ENCODE results near the gene MKKS.

The MKKS gene

DNA sequence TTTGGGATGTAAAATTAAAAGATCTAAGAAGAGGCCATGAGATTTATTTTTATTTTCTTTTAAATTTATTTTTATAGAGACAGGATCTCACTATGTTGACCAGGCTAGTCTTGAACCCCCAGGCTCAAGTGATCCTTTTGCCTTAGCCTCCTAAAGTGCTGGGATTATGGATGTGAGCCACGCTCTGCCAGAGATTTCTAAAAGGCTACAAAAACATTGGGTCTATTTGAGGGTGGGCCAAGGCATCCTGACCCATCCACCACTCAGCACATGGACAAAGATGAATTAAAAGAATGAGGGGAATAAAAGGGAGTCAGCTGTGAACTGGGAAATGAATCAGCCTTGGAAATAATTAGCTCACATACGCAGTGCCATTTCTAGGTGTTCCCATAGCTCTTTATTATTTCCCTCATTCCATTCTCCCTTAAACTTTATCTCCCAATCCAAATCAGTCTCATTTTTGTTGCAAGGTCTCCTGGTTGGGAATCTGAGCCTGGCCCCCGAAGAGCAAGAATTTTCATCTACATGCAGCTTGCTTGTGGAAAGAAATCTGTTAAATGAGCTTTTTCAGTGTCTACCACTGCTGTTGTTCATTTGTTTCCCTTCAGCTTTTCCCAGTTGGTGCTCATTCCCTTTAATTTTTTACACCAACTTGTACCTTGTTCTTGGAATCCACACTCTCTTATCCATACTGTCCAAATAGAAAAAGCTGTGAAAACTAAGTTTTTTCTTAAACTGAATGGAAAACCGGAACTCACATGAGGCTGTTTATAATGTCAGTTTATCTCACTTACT lies 66.9 kb downstream of the MKKS start:
- Histone ChIP-seq H3K9me3 (ENCODE audit: severe bottlenecking) (no peaks in the 10 kb centered on the region), H3K4me3 (ENCODE audit: severe bottlenecking) (no peak overlapping the region), H3K4me1 (ENCODE audit: insufficient read depth, poor library complexity, severe bottlenecking) (peaks cover 11% of the 10 kb centered on the region), H3K27ac (ENCODE audit: poor library complexity, severe bottlenecking) (no peak overlapping the region), H3K36me3 (ENCODE audit: low read depth) (no peaks in the 10 kb centered on the region), H3K27me3 (ENCODE audit: insufficient read depth, poor library complexity, severe bottlenecking) (no peaks in the 10 kb centered on the region)
- DNase-seq (ENCODE audit: low spot score) (no peak), ATAC-seq (ENCODE audit: low read depth) (no peak)
- TF ChIP-seq, protein P1, sequence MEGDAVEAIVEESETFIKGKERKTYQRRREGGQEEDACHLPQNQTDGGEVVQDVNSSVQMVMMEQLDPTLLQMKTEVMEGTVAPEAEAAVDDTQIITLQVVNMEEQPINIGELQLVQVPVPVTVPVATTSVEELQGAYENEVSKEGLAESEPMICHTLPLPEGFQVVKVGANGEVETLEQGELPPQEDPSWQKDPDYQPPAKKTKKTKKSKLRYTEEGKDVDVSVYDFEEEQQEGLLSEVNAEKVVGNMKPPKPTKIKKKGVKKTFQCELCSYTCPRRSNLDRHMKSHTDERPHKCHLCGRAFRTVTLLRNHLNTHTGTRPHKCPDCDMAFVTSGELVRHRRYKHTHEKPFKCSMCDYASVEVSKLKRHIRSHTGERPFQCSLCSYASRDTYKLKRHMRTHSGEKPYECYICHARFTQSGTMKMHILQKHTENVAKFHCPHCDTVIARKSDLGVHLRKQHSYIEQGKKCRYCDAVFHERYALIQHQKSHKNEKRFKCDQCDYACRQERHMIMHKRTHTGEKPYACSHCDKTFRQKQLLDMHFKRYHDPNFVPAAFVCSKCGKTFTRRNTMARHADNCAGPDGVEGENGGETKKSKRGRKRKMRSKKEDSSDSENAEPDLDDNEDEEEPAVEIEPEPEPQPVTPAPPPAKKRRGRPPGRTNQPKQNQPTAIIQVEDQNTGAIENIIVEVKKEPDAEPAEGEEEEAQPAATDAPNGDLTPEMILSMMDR (IDR thresholded peaks at IDR 0.05; ENCODE audit: poor library complexity, severe bottlenecking) = no peak

DNA sequence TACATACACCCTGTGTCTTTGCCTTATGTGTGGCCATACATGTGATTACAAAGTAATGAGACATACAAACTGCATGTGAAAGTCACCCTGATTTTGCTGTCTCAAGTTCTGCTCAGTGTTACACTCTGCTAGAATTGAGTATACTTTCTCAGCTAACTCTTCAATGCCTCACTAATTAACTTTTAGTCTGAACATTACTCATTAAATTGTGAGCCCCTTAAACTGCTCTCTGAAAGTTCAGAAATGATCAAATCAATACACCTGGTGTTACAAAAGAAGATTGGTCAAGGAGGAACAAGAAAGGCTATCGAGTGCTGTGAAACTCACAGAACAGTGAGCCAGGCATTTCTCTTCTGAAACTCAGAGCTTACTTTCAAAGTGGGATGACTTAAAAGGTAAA lies 71.3 kb downstream of the MKKS start:
- H3K4me3 ChIP-seq (ENCODE audit: severe bottlenecking) = no peak overlapping the region
- DNase-seq (ENCODE audit: low spot score) = no peak
- no peaks in the 10 kb centered on the region for H3K36me3 ChIP-seq (ENCODE audit: low read depth)
- no peaks in the 10 kb centered on the region for H3K27me3 ChIP-seq (ENCODE audit: insufficient read depth, poor library complexity, severe bottlenecking)
- H3K4me1 ChIP-seq (ENCODE audit: insufficient read depth, poor library complexity, severe bottlenecking) = no peaks in the 10 kb centered on the region
- no peak overlapping the region for H3K27ac ChIP-seq (ENCODE audit: poor library complexity, severe bottlenecking)
- TF ChIP-seq, protein P1 (IDR thresholded peaks at IDR 0.05; ENCODE audit: poor library complexity, severe bottlenecking) = no peak
- no peaks in the 10 kb centered on the region for H3K9me3 ChIP-seq (ENCODE audit: severe bottlenecking)
- ATAC-seq (ENCODE audit: low read depth) = no peak

DNA sequence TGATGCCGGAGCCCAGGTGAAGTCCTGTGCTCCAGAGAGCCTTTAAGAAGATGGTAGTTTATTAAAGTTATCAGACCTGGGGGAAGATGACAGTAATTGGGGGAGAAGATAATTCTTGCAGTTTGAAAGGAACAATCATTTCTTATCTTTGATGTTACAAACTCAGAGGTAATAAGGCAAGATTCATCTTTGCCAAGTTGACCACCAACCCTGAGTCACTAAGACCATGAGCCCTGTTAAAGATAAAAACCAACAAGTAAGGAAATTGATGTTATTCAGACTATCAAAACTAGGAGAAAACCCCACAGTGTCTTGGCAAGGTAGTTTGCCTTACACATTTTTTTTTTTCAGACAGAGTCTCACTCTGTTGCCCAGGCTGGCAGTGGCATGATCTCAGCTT lies 73.1 kb downstream of the MKKS start:
- TF ChIP-seq, protein P1 (IDR thresholded peaks at IDR 0.05; ENCODE audit: poor library complexity, severe bottlenecking) = no peak

DNA sequence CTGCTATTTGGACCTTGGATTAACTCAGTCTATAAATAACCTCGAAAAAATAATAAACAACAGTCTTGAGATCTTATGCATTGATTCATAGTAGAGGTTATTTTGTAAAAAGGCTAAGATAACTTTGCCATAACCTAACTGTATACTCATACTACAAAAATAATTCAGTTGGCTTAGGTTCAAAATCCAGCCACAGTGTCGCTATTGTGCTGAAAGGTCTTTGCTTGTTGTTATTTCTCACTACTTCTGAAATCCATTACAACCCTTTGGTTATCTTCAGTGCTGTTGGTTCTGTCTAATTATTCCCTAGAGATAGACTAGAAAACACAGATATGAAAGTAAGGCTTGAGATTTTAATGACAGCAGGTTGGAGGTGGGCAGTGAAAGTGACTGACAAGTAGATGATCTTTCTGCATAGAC lies 74.4 kb downstream of the MKKS start:
- ATAC-seq (ENCODE audit: low read depth) (no peak), DNase-seq (ENCODE audit: low spot score) (no peak)
- Histone ChIP-seq H3K4me1 (ENCODE audit: insufficient read depth, poor library complexity, severe bottlenecking) (no peaks in the 10 kb centered on the region), H3K27me3 (ENCODE audit: insufficient read depth, poor library complexity, severe bottlenecking) (no peaks in the 10 kb centered on the region), H3K36me3 (ENCODE audit: low read depth) (no peaks in the 10 kb centered on the region), H3K9me3 (ENCODE audit: severe bottlenecking) (no peaks in the 10 kb centered on the region), H3K4me3 (ENCODE audit: severe bottlenecking) (no peak overlapping the region), H3K27ac (ENCODE audit: poor library complexity, severe bottlenecking) (no peak overlapping the region)
- TF ChIP-seq, protein P1 (IDR thresholded peaks at IDR 0.05; ENCODE audit: poor library complexity, severe bottlenecking) = no peak

More for the DNA sequence above, 73.1 kb downstream of the MKKS start:
- H3K9me3 ChIP-seq (ENCODE audit: severe bottlenecking) = no peaks in the 10 kb centered on the region
- H3K27me3 ChIP-seq (ENCODE audit: insufficient read depth, poor library complexity, severe bottlenecking) = no peaks in the 10 kb centered on the region
- no peak overlapping the region for H3K4me3 ChIP-seq (ENCODE audit: severe bottlenecking)
- H3K36me3 ChIP-seq (ENCODE audit: low read depth) = no peaks in the 10 kb centered on the region
- H3K27ac ChIP-seq (ENCODE audit: poor library complexity, severe bottlenecking) = no peak overlapping the region
- no peaks in the 10 kb centered on the region for H3K4me1 ChIP-seq (ENCODE audit: insufficient read depth, poor library complexity, severe bottlenecking)
- ATAC-seq (ENCODE audit: low read depth) = no peak
- no peak for DNase-seq (ENCODE audit: low spot score)

DNA sequence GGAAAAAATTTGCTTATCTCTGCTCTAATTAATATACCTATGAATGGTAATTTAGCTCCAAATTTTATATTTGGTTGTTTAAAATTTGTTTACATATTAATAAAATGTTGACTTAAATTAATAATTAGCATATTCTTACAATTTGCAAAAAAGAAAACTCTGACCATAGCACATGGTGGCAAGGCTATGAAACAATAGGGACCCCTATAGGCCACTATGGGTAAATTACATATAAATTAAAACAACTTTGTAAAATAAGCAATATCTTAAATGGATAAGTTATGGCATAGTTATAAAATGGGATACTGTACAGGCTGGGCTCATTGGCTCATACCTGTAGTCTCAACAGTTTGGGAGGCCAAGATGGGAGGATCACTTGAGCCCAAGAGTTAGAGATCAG lies 76.0 kb downstream of the MKKS start:
- TF ChIP-seq, protein P1 (IDR thresholded peaks at IDR 0.05; ENCODE audit: poor library complexity, severe bottlenecking) = peak; percentile 42
- Histone ChIP-seq H3K4me3 (ENCODE audit: severe bottlenecking) (no peak overlapping the region), H3K4me1 (ENCODE audit: insufficient read depth, poor library complexity, severe bottlenecking) (peaks cover under 1% of the 10 kb centered on the region), H3K36me3 (ENCODE audit: low read depth) (no peaks in the 10 kb centered on the region), H3K27me3 (ENCODE audit: insufficient read depth, poor library complexity, severe bottlenecking) (no peaks in the 10 kb centered on the region), H3K27ac (ENCODE audit: poor library complexity, severe bottlenecking) (no peak overlapping the region), H3K9me3 (ENCODE audit: severe bottlenecking) (no peaks in the 10 kb centered on the region)
- no peak for ATAC-seq (ENCODE audit: low read depth)
- no peak for DNase-seq (ENCODE audit: low spot score)
